AG10803 (cell line): ENCODE measurements around the gene WHAMM.

Source experiments
- DNase-seq: peaks from one replicate; pipeline ENCODE4 v3.0.0; 2010; ENCODE audit warnings: low read depth
- H3K4me3 ChIP-seq: 2 replicates; pipeline ENCODE4 v1.5.1; 2011; ENCODE audit warnings: mild to moderate bottlenecking, low read length, control low read depth
- CTCF ChIP-seq: conservative IDR thresholded peaks from 2 replicates; pipeline ENCODE4 v1.5.1; 2011; ENCODE audit warnings: mild to moderate bottlenecking, low read length, control low read depth, inconsistent platforms

WHAMM gene

GRCh38 chr15:82840166-82840565 lies 30.7 kb downstream of the WHAMM start:
- DNase-seq: no peak
- no peak overlapping the region for H3K4me3 ChIP-seq
- TF ChIP-seq CTCF: no peak

GRCh38 chr15:82843566-82843965 lies 34.1 kb downstream of the WHAMM start:
- no peak for DNase-seq
- TF ChIP-seq CTCF: no peak
- H3K4me3 ChIP-seq: no peak overlapping the region

GRCh38 chr15:82845686-82846085 lies 36.3 kb downstream of the WHAMM start:
- no peak for DNase-seq
- H3K4me3 ChIP-seq: no peak overlapping the region
- TF ChIP-seq CTCF: no peak

GRCh38 chr15:82846621-82847020 lies 37.2 kb downstream of the WHAMM start:
- no peak for TF ChIP-seq CTCF
- no peak for DNase-seq
- H3K4me3 ChIP-seq: no peak overlapping the region

- TF ChIP-seq CTCF: no peak
- no peak for DNase-seq
- no peak overlapping the region for H3K4me3 ChIP-seq
These were observed 38.3 kb downstream of the WHAMM start for GRCh38 chr15:82847703-82848102.

- TF ChIP-seq CTCF: no peak
- no peak for DNase-seq
- H3K4me3 ChIP-seq: no peak overlapping the region
These were observed 39.0 kb downstream of the WHAMM start for GRCh38 chr15:82848241-82848993.
